Stomach (tissue), 9 donors: ENCODE data around the gene TASL. TPM values are rescaled to one million over a fixed set of nuclear protein-coding genes. Genes with fewer than 3 reads are reported as not detected.

Experiments
- DNase-seq, 2 donors: peaks; one replicate each; pipeline versions ENCODE4 v3.0.0 to v3.0.0-alpha.2; 2013 to 2019
- H3K27ac ChIP-seq, 5 donors: fragments of 200-600 bp in 4 of 5; sonication (generic) in 4 of 5; one replicate each; pipeline ENCODE4 v1.5.1; 2013 to 2019; ENCODE audit warnings: mild to moderate bottlenecking in 1 of 5, moderate library complexity in 1 of 5
- H3K27me3 ChIP-seq, 3 donors: fragments of 200-600 bp; sonication (generic); one replicate each; pipeline ENCODE4 v1.5.1; 2017 to 2019; ENCODE audit warnings: mixed run types in 1 of 3
- H3K36me3 ChIP-seq, 4 donors: fragments of 200-600 bp; sonication (generic); 1 replicate in 3 of 4; 2 replicates in 1 of 4; pipeline ENCODE4 v1.5.1; 2016 to 2019
- H3K4me1 ChIP-seq, 4 donors: fragments of 200-600 bp; sonication (generic); one replicate each; pipeline ENCODE4 v1.5.1; 2016 to 2019
- H3K4me3 ChIP-seq, 4 donors: fragments of 200-600 bp; sonication (generic) in 3 of 4; one replicate each; pipeline ENCODE4 v1.5.1; 2016 to 2019; ENCODE audit warnings: mild to moderate bottlenecking in 1 of 4
- H3K9me3 ChIP-seq, 4 donors: fragments of 200-600 bp; sonication (generic); one replicate each; pipeline ENCODE4 v1.5.1; 2016 to 2019
- EP300 ChIP-seq: sonication (generic); formaldehyde crosslinking; IDR thresholded peaks from one replicate; pipeline ENCODE4 v1.6.1; 2017; ENCODE audit warnings: antibody characterized with exemption
- POLR2A ChIP-seq, 4 donors: fragments of 450-650 bp; IDR thresholded peaks; one replicate each; pipeline ENCODE4 v1.6.1; 2016; ENCODE audit warnings: antibody characterized with exemption in 4 of 4, control low read depth in 2 of 4, mild to moderate bottlenecking in 1 of 4, moderate library complexity in 1 of 4
- POLR2AphosphoS5 ChIP-seq, 3 donors: sonication (generic); formaldehyde crosslinking; IDR thresholded peaks; one replicate each; pipeline ENCODE4 v1.6.1; 2016; ENCODE audit warnings: antibody characterized with exemption in 3 of 3
- WGBS, 5 donors: extraction: QIAGEN DNeasy Blood & Tissue Kit in 3 of 5; methylation state at CpG; one replicate each; pipeline versions ENCODE4 v1.1.5 to v1.1.7; 2013 to 2018; 5-methylcytosine and 5-hydroxymethylcytosine counted together
- intact Hi-C: fragments of 100-400 bp; cut with DNase I; formaldehyde crosslinking; loops from one replicate; pipeline ENCODE4 v1.15.1; 2023; ENCODE audit warnings: low total_unique reads
- polyA plus RNA-seq, 3 donors: library from polyadenylated mRNA; stranded (reverse); fragments of 200-250 nt; gene quantifications; one replicate each; pipeline ENCODE4 v1.2.3, GENCODE V29; 2013
- total RNA-seq, 5 donors: library from RNA; depleted of rRNA; stranded (reverse); fragments of >200 nt; gene quantifications; one replicate each; pipeline versions ENCODE4 v1.1.0 to v1.2.3, GENCODE V29; 2014 to 2016
- TF ChIP-seq, protein P1 (sequence below), 7 experiments: fragments of 450-650 bp in 4 of 7; fragments of 200-600 bp in 3 of 7; sonication (generic) in 3 of 7; IDR thresholded peaks; one replicate each; pipeline ENCODE4 v1.5.1; 2016 to 2019; ENCODE audit warnings: antibody characterized with exemption in 7 of 7, control low read depth in 2 of 7, mild to moderate bottlenecking in 1 of 7
- donor health status: healthy with polysubstance abuse.
- donor health status: Bipolar disorder and iron deficiency.
- donor health status: healthy.

The TASL gene
- total and polyA plus RNA-seq, 8 donors: 0.10 to 9.3 (median 0.99) TPM; not detected in 2

DNA sequence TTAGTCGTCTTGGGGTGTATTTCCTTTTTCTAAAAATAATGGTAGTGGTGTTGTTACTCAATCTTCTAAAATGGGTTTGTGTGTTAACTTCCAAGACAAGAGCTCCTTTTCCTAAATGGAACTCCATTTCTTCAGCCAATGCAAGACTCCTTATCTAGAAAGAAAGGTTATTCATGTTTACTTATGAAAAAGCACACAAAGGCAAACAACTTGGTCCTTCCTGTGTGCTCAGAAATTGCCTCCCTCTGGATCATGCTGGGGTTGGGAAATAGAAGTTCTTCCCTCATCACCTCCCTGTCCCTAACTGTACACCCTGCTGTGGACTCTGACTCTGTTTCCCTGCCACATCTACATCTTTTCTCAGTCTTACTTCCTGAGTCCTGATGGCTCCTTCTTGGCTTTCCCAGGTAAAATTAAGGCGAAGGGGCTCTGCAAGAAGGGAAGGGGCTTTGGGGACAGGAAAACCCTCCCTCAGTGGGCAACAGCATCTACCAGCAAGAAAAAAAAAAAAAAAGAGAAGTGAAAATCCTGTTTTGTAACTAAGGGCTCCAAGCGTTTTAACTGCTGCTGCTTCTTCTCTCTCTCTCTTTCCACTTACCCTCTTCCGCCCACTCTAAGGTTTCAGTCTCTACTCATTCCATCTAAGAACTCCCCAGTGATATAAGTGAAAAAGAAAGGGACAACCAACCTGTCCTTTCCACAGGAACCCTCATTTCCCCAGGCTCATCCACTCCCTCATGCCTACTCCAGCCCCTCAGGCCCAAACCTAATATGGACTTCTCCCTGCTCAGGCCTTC, 19.8 kb upstream of the TASL start:
- WGBS, 5 donors: 55 to 76% (median 60%) methylated on average over 4 of the region's 4 CpGs
- Histone ChIP-seq H3K27ac (peak overlapping the region in 3 of 5 donors; percentile 17 to 21 (median 18)), H3K4me1 (peaks cover 0 to 5% (median 2%) of the 10 kb centered on the region in 4 donors), H3K9me3 (no peaks in the 10 kb centered on the region), H3K4me3 (no peak overlapping the region), H3K36me3 (no peaks in the 10 kb centered on the region), H3K27me3 (no peaks in the 10 kb centered on the region)
- intact Hi-C loops: no loop called here
- TF ChIP-seq EP300 (no peak), POLR2A (IDR thresholded peaks at IDR 0.05) (no peak), POLR2AphosphoS5 (IDR thresholded peaks at IDR 0.05) (no peak)
- TF ChIP-seq, protein P1, sequence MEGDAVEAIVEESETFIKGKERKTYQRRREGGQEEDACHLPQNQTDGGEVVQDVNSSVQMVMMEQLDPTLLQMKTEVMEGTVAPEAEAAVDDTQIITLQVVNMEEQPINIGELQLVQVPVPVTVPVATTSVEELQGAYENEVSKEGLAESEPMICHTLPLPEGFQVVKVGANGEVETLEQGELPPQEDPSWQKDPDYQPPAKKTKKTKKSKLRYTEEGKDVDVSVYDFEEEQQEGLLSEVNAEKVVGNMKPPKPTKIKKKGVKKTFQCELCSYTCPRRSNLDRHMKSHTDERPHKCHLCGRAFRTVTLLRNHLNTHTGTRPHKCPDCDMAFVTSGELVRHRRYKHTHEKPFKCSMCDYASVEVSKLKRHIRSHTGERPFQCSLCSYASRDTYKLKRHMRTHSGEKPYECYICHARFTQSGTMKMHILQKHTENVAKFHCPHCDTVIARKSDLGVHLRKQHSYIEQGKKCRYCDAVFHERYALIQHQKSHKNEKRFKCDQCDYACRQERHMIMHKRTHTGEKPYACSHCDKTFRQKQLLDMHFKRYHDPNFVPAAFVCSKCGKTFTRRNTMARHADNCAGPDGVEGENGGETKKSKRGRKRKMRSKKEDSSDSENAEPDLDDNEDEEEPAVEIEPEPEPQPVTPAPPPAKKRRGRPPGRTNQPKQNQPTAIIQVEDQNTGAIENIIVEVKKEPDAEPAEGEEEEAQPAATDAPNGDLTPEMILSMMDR (IDR thresholded peaks at IDR 0.05): no peak
- peak in 1 of 2 donors; percentile 45 for DNase-seq

DNA sequence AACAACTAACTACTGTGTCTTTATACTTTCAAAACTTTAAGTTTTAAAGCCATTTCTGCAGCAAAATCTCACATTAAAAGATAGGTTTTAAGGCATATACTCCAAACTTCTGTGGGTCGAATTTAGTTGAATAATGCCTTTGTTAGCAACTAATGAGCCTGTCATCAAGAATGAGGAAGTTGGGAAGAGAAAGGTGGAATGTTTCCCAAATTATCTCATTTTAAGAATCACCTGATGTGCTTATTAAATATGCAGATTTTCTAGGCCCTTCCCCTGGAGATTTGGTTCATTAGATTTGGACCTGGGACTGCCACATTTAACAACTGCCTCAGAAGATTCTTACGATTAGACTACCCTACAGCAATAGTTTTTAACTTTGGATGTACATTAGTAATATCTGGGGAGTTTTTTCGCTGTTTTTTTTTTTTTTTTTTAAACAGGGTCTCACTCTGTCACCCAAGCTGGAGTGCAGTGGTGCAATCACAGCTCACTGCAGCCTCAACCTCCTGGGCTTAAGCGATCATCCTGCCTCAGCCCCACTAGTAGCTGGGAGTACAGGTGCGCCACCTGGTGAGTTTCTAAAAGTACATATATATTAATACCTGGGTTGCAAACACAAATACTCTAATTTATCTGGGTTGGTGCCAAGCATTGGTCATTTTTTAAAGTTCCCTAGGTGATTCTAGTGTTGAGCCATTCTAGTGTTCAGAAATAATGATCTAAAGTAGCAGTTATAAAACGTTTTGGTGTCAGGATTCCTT, 16.1 kb upstream of the TASL start:
- 42 to 59% (median 53%) methylated on average over 6 of the region's 6 CpGs for WGBS, 5 donors
- intact Hi-C loops: no loop called here
- TF ChIP-seq EP300 (no peak), POLR2AphosphoS5 (IDR thresholded peaks at IDR 0.05) (no peak), POLR2A (IDR thresholded peaks at IDR 0.05) (no peak)
- TF ChIP-seq, protein P1 (IDR thresholded peaks at IDR 0.05): no peak
- no peaks in the 10 kb centered on the region for H3K27me3 ChIP-seq
- no peaks in the 10 kb centered on the region for H3K9me3 ChIP-seq
- H3K4me3 ChIP-seq: no peak overlapping the region
- peak overlapping the region in 1 of 5 donors; percentile 11 for H3K27ac ChIP-seq
- peaks cover 0 to 5% (median 2%) of the 10 kb centered on the region in 4 donors for H3K4me1 ChIP-seq
- peak in 1 of 2 donors; percentile 22 for DNase-seq
- H3K36me3 ChIP-seq: no peaks in the 10 kb centered on the region

DNA sequence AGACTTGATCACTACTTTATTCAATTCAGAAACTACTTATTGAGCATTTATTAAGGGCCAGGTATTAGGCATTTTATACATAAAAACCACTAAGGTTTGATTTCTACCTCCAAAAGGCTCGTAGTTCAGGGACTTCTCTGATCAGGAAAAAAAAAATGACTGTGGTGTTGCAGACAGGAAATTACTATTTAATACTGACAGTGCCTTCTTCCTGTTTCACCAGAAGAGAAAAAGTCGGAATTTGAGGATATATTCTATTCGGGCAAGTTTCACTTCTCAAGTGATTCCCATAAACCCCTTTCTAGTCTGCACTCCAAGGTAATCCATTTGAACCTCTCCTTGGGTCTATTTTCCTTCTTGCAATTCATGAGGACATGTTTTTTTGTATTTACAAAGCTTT, 15.3 kb upstream of the TASL start:
- Histone ChIP-seq H3K4me3 (no peak overlapping the region), H3K9me3 (no peaks in the 10 kb centered on the region), H3K36me3 (no peaks in the 10 kb centered on the region), H3K27ac (peak overlapping the region in 1 of 5 donors; percentile 11), H3K4me1 (peaks cover 0 to 5% (median 2%) of the 10 kb centered on the region in 4 donors), H3K27me3 (no peaks in the 10 kb centered on the region)
- WGBS, 5 donors: 49 to 63% (median 56%) methylated on average over 3 of the region's 3 CpGs
- DNase-seq: no peak
- intact Hi-C loops: no loop called here
- TF ChIP-seq POLR2A (IDR thresholded peaks at IDR 0.05) (no peak), POLR2AphosphoS5 (IDR thresholded peaks at IDR 0.05) (no peak), EP300 (no peak)
- TF ChIP-seq, protein P1 (IDR thresholded peaks at IDR 0.05): no peak

- TF ChIP-seq POLR2AphosphoS5 (IDR thresholded peaks at IDR 0.05): no peak
- TF ChIP-seq, protein P1 (IDR thresholded peaks at IDR 0.05): no peak
- TF ChIP-seq EP300: no peak
- no peak for TF ChIP-seq POLR2A (IDR thresholded peaks at IDR 0.05)
- Histone ChIP-seq H3K27ac (no peak overlapping the region), H3K27me3 (no peaks in the 10 kb centered on the region), H3K4me1 (no peaks in the 10 kb centered on the region), H3K4me3 (no peak overlapping the region), H3K9me3 (no peaks in the 10 kb centered on the region), H3K36me3 (no peaks in the 10 kb centered on the region)
- DNase-seq: no peak
- intact Hi-C loops: no loop called here
- WGBS, 5 donors: 70 to 77% (median 74%) methylated on average over 3 of the region's 3 CpGs
Observed at GRCh38 chrX:30590368-30590767, 12.8 kb upstream of the TASL start.
